ENCODE measurements around the gene PIGO. TPM values are rescaled to one million over a fixed set of nuclear protein-coding genes. Genes with fewer than 3 reads are reported as not detected.

PIGO gene
- total and polyA plus RNA-seq, 4 donors: 13.8 to 38.1 (median 20.2) TPM

DNA sequence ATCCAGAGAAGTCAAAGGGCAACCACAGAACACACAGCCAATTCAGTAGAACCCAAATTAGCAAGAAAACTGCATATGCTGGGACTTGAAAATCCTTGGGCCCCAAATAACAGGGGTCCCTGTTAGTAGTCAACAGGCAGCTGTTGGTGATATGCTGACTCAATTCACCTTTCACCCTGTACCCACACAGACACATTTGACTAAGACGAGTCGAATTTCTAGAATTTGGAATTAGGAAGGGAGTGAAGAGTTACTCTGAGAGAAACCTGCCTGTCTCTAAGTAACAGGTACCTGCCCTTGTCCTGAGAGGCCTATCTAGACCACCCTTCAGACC is 23.1 kb downstream of the PIGO start:
- no peaks in the 10 kb centered on the region for H3K9me3 ChIP-seq (ENCODE audit: control insufficient read depth in 4 of 4, insufficient read depth in 3 of 4, low read length in 3 of 4)
- H3K27ac ChIP-seq (ENCODE audit: low read depth in 1 of 2, low read length in 1 of 2): peak overlapping the region in 1 of 2 donors; percentile 68
- no peak for ATAC-seq (ENCODE audit: insufficient read depth, low FRiP score)
- no peaks in the 10 kb centered on the region for H3K27me3 ChIP-seq (ENCODE audit: control insufficient read depth in 3 of 3, insufficient read depth in 3 of 3, low read length in 2 of 3)
- DNase-seq: no peak
- TF ChIP-seq CTCF (IDR thresholded peaks at IDR 0.05; ENCODE audit: control extremely low read depth, extremely low read depth): no peak
- H3K36me3 ChIP-seq (ENCODE audit: control insufficient read depth in 4 of 4, insufficient read depth in 4 of 4, low read length in 4 of 4): peaks cover under 1 to 32% (median 14%) of the 10 kb centered on the region in 4 donors
- H3K4me1 ChIP-seq (ENCODE audit: control insufficient read depth in 5 of 5, insufficient read depth in 5 of 5, low read length in 5 of 5): peaks cover 6 to 28% (median 17%) of the 10 kb centered on the region in 5 donors
- H3K4me3 ChIP-seq: no peak overlapping the region
- H3K9ac ChIP-seq (ENCODE audit: insufficient read depth in 1 of 2, low read length in 2 of 2): no peak overlapping the region
- 91 to 92% methylated on average over 2 of the region's 2 CpGs for WGBS, 2 donors

DNA sequence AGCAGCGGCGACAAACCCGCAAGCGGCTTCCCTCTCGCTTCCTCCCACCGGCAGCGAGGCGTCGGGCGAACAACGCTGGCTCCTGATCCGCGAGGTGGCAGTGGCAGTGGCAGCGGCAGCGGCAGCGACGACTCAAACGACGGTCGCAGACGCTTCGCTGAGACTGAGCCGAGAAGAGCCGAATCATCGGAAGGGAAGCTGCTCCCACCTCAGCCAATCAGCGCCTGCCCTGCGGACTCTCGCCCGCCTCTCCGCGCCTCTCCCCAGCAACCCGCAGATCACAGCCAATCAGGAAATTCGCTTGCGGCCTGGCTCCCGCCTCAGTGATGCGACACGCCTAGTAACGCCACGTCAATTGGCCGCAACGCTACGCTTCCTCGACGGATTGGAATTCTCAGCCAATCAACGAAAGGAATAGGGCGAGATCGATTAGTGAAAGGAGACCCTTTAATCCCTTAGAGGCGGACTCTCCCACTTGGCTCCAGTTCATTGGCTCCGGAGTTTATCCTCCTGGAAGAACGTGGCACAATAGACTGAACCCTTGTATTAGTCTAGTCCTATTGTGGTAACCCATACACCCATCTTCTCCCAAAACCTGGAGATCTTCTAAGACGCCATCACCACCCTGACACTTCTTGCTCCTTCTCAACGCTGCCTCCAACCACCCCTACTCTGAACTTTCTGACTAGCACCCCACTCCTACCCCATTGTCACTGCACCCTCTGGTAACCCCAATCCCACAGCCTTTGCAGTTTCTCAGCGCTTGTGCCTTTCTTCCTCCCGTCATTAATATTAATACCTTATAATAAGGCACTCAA is 23.7 kb downstream of the PIGO start, which contains the start of gene VCP:
Gene VCP, minus strand, starts transcription at position 165 of the 818 bp plus-strand sequence. CDS start 272 bp downstream, outside the sequence.
- ATAC-seq (ENCODE audit: insufficient read depth, low FRiP score): peak; percentile 97
- no peak for TF ChIP-seq CTCF (IDR thresholded peaks at IDR 0.05; ENCODE audit: control extremely low read depth, extremely low read depth)
- Histone ChIP-seq H3K4me1 (ENCODE audit: control insufficient read depth in 5 of 5, insufficient read depth in 5 of 5, low read length in 5 of 5) (peaks cover 6 to 23% (median 18%) of the 10 kb centered on the region in 5 donors), H3K27ac (ENCODE audit: low read depth in 1 of 2, low read length in 1 of 2) (peak within 1 kb of the TSS; percentile 100), H3K27me3 (ENCODE audit: control insufficient read depth in 3 of 3, insufficient read depth in 3 of 3, low read length in 2 of 3) (no peaks in the 10 kb centered on the region), H3K9me3 (ENCODE audit: control insufficient read depth in 4 of 4, insufficient read depth in 3 of 4, low read length in 3 of 4) (no peaks in the 10 kb centered on the region), H3K36me3 (ENCODE audit: control insufficient read depth in 4 of 4, insufficient read depth in 4 of 4, low read length in 4 of 4) (peaks cover 5 to 32% (median 17%) of the 10 kb centered on the region in 4 donors), H3K4me3 (peak within 1 kb of the TSS; percentile 95), H3K9ac (ENCODE audit: insufficient read depth in 1 of 2, low read length in 2 of 2) (peak within 1 kb of the TSS; percentile 82 to 93)
- 5 to 7% methylated on average over 46 to 54 of the region's 54 CpGs for WGBS, 2 donors
- DNase-seq: peak; percentile 99 to 100 (median 100)

- Histone ChIP-seq H3K36me3 (ENCODE audit: control insufficient read depth in 4 of 4, insufficient read depth in 4 of 4, low read length in 4 of 4) (peaks cover 10 to 38% (median 22%) of the 10 kb centered on the region in 4 donors), H3K9ac (ENCODE audit: insufficient read depth in 1 of 2, low read length in 2 of 2) (peak overlapping the region; percentile 82 to 93), H3K9me3 (ENCODE audit: control insufficient read depth in 4 of 4, insufficient read depth in 3 of 4, low read length in 3 of 4) (no peaks in the 10 kb centered on the region), H3K27ac (ENCODE audit: low read depth in 1 of 2, low read length in 1 of 2) (peak overlapping the region; percentile 100), H3K4me3 (peak overlapping the region; percentile 95), H3K27me3 (ENCODE audit: control insufficient read depth in 3 of 3, insufficient read depth in 3 of 3, low read length in 2 of 3) (no peaks in the 10 kb centered on the region), H3K4me1 (ENCODE audit: control insufficient read depth in 5 of 5, insufficient read depth in 5 of 5, low read length in 5 of 5) (peaks cover 6 to 23% (median 18%) of the 10 kb centered on the region in 5 donors)
- DNase-seq (peak; percentile 89 to 91 (median 90)), ATAC-seq (ENCODE audit: insufficient read depth, low FRiP score) (peak; percentile 83)
- 0 to 1% methylated on average over 60 to 79 of the region's 79 CpGs for WGBS, 2 donors
- peak; percentile 15 for TF ChIP-seq CTCF (IDR thresholded peaks at IDR 0.05; ENCODE audit: control extremely low read depth, extremely low read depth)
These were observed 24.5 kb downstream of the PIGO start for GRCh38 chr9:35071814-35072460.
